ENCODE results near the gene ATP2B2. TPM values are rescaled to one million over a fixed set of nuclear protein-coding genes. Genes with fewer than 3 reads are reported as not detected.

Gene ATP2B2
- total RNA-seq, 2 donors from 2014 or later: 0.14 to 0.74 TPM

DNA sequence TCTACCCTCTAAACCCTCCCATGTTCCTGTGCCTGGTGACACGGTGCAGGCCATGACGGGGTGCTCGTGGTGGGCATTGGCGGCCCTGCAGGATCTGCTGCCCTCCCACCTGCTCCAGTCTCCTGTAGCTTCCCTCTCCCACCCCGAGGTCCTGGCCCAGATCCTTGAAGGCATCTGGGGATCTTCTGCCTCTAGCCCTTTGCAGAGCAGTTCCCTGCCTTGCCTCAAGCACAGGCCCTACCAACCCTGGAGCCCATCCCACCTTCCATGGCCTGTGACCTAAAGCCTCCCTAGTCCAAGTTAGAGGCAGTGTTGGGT is 157.0 kb downstream of the ATP2B2 start:
- no peak for TF ChIP-seq POLR2AphosphoS5 (IDR thresholded peaks at IDR 0.05)
- no peak for TF ChIP-seq POLR2A (IDR thresholded peaks at IDR 0.05)
- TF ChIP-seq, protein P1, sequence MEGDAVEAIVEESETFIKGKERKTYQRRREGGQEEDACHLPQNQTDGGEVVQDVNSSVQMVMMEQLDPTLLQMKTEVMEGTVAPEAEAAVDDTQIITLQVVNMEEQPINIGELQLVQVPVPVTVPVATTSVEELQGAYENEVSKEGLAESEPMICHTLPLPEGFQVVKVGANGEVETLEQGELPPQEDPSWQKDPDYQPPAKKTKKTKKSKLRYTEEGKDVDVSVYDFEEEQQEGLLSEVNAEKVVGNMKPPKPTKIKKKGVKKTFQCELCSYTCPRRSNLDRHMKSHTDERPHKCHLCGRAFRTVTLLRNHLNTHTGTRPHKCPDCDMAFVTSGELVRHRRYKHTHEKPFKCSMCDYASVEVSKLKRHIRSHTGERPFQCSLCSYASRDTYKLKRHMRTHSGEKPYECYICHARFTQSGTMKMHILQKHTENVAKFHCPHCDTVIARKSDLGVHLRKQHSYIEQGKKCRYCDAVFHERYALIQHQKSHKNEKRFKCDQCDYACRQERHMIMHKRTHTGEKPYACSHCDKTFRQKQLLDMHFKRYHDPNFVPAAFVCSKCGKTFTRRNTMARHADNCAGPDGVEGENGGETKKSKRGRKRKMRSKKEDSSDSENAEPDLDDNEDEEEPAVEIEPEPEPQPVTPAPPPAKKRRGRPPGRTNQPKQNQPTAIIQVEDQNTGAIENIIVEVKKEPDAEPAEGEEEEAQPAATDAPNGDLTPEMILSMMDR (IDR thresholded peaks at IDR 0.05): no peak
- no peaks in the 10 kb centered on the region for H3K9me3 ChIP-seq
- H3K27me3 ChIP-seq (replicated peaks; ENCODE audit: insufficient read depth): peaks cover 2% of the 10 kb centered on the region
- H3K4me3 ChIP-seq: no peak overlapping the region
- WGBS: 84% methylated on average over 5 of the region's 5 CpGs
- H3K27ac ChIP-seq: no peak overlapping the region
- no peak for DNase-seq (ENCODE audit: low spot score)
- H3K36me3 ChIP-seq: no peaks in the 10 kb centered on the region
- intact Hi-C loops (cut with DNase I): no loop called here
- no peaks in the 10 kb centered on the region for H3K4me1 ChIP-seq (replicated peaks)

- Histone ChIP-seq H3K4me1 (replicated peaks) (no peaks in the 10 kb centered on the region), H3K9me3 (no peaks in the 10 kb centered on the region), H3K27ac (no peak overlapping the region), H3K27me3 (replicated peaks; ENCODE audit: insufficient read depth) (peaks cover 2% of the 10 kb centered on the region), H3K4me3 (no peak overlapping the region), H3K36me3 (no peaks in the 10 kb centered on the region)
- 86% methylated on average over 13 of the region's 13 CpGs for WGBS
- intact Hi-C loops (cut with DNase I): no loop called here
- DNase-seq (ENCODE audit: low spot score): no peak
- no peak for TF ChIP-seq POLR2A (IDR thresholded peaks at IDR 0.05)
- TF ChIP-seq POLR2AphosphoS5 (IDR thresholded peaks at IDR 0.05): no peak
Observed at GRCh38 chr3:10347648-10348403, 157.6 kb downstream of the ATP2B2 start.

GRCh38 chr3:10345911-10346310 is 159.5 kb downstream of the ATP2B2 start:
- TF ChIP-seq, protein P1 (IDR thresholded peaks at IDR 0.05): no peak
- TF ChIP-seq POLR2A (IDR thresholded peaks at IDR 0.05): no peak
- TF ChIP-seq POLR2AphosphoS5 (IDR thresholded peaks at IDR 0.05): no peak
- Histone ChIP-seq H3K27ac (no peak overlapping the region), H3K36me3 (no peaks in the 10 kb centered on the region), H3K4me3 (no peak overlapping the region), H3K4me1 (replicated peaks) (no peaks in the 10 kb centered on the region), H3K27me3 (replicated peaks; ENCODE audit: insufficient read depth) (no peaks in the 10 kb centered on the region), H3K9me3 (no peaks in the 10 kb centered on the region)
- whole genome bisulfite sequencing: 63% methylated on average over 4 of the region's 15 CpGs
- no peak for DNase-seq (ENCODE audit: low spot score)
- intact Hi-C loops (cut with DNase I): no loop called here

DNA sequence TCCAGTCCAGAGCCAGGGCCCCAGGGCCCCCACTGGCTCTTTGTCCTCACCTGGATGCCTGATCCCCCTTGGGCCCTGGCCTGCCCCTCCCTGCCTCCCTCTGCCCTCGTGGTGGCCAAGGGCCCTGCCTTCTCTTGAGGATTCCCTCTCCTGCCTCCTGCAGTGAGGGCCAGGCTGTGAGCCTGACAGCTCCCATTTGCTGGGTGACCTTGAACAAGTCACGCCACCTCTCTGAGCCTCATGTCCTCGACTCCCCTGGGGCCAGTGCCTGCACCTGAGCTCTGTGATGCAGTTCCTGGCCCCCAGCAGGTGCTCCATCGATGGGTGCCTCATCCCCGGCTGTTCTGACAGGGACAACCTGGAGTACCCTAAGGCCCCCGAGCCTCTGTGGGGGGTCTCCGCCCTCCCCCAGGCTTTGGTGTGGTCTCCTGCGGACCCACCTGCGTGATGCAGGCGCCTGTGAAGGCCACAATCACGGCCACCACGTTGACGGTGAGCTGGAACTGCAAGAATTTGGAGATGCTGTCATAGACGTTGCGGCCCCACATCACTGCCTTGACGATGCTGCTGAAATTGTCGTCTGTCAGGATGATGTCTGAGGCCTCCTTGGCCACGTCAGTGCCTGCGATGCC is 160.3 kb downstream of the ATP2B2 start:
- Histone ChIP-seq H3K36me3 (no peaks in the 10 kb centered on the region), H3K27me3 (replicated peaks; ENCODE audit: insufficient read depth) (no peaks in the 10 kb centered on the region), H3K9me3 (no peaks in the 10 kb centered on the region), H3K27ac (no peak overlapping the region), H3K4me1 (replicated peaks) (no peaks in the 10 kb centered on the region), H3K4me3 (no peak overlapping the region)
- intact Hi-C loops (cut with DNase I): loop anchor here (1.0 kb wide), 1 partner anchor 394 kb away; no protein-coding TSS in a partner anchor
- DNase-seq (ENCODE audit: low spot score): no peak
- TF ChIP-seq POLR2A (IDR thresholded peaks at IDR 0.05) (no peak), POLR2AphosphoS5 (IDR thresholded peaks at IDR 0.05) (no peak)
- TF ChIP-seq, protein P1 (IDR thresholded peaks at IDR 0.05): no peak
- WGBS: 76% methylated on average over 19 of the region's 19 CpGs

DNA sequence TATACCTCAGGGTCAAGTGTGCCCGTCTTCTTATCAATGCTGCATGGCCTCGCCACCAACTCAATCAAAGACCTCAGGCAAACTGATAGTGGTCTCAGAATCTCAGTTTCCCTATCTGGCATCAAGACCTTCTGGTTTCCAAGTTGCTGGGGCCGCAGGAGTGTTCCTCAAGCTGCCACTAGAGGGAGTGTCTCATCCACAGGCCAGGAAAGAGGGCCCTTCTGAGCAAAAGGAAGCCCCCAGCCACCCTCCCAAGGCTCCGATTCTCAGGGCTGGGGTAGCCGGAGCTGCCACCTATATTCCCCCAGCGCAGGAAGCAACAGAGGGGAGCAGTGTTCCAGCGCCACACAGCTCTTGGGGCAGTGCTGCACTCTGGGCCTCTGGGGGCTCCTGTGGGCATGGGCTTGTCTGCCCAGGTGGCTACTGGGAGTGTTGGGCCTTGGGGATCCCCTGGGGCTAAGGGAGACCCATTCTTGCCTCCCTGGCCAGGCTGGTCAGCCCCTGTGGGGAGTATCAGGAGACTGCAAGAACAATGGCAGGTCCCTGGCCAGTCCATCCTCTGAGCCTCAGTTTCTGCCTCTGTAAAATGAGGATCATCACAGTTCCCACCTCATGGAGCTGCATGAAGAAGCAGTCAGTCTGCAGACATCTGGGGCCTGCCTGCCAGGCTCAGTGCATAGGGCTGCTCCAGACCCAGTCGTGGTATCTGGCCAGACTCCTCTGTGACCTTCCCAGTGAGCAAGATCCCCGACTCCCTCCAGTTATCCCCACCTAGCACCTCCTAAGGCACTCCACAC is 161.0 kb downstream of the ATP2B2 start:
- H3K27ac ChIP-seq: no peak overlapping the region
- WGBS: 27% methylated on average over 9 of the region's 9 CpGs
- no peaks in the 10 kb centered on the region for H3K27me3 ChIP-seq (replicated peaks; ENCODE audit: insufficient read depth)
- no peaks in the 10 kb centered on the region for H3K36me3 ChIP-seq
- no peaks in the 10 kb centered on the region for H3K4me1 ChIP-seq (replicated peaks)
- no peak overlapping the region for H3K4me3 ChIP-seq
- DNase-seq (ENCODE audit: low spot score): peak; percentile 12
- H3K9me3 ChIP-seq: no peaks in the 10 kb centered on the region
- TF ChIP-seq POLR2A (IDR thresholded peaks at IDR 0.05): no peak
- TF ChIP-seq, protein P1 (IDR thresholded peaks at IDR 0.05): peak; percentile 70 to 84 (median 73)
- intact Hi-C loops (cut with DNase I): loop anchor here (1.0 kb wide), 1 partner anchor 395 kb away; no protein-coding TSS in a partner anchor
